Cardiac fibroblast (primary cell): ENCODE data around the gene RNF114.
"Not testable (repeated sequence)": the region's sequence is repeated elsewhere in the genome, so short reads cannot be mapped to it uniquely, and the experiment has no call there.

Experiments used
- DNase-seq, 2 donors: peaks; one replicate each; pipeline versions ENCODE4 v3.0.0 to v3.0.0-alpha.2; 2010; ENCODE audit warnings: low read depth in 2 of 2
- H3K4me3 ChIP-seq, 2 donors: replicated peaks in 1 of 2; 1 replicate in 1 of 2; 2 replicates in 1 of 2; pipeline ENCODE4 v1.5.1; 2011; ENCODE audit warnings: low read depth in 2 of 2, low read length in 2 of 2, mild to moderate bottlenecking in 2 of 2, moderate library complexity in 1 of 2
- TF ChIP-seq, protein P1 (sequence below): IDR thresholded peaks from one replicate; pipeline ENCODE4 v1.5.1; 2011; ENCODE audit warnings: low read depth, mild to moderate bottlenecking, low read length, inconsistent platforms

Gene RNF114

DNA sequence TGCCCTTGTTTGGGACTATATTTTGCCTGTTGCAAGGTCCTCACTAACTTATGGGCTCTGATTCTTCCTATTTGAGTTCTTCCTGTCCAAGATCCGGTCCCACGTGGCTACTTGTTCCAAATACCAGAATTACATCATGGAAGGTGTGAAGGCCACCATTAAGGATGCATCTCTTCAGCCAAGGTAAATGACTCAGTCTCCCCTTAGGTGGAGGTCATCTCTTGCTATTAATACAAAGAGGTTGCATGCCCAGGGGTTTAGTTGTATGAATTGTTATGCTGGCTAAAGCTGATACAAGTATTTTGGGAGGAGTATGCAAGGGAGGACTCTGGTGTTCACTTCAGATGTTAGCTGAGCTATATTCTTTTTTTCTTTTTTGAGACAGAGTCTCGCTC is 9.1 kb downstream of the RNF114 start:
- TF ChIP-seq, protein P1, sequence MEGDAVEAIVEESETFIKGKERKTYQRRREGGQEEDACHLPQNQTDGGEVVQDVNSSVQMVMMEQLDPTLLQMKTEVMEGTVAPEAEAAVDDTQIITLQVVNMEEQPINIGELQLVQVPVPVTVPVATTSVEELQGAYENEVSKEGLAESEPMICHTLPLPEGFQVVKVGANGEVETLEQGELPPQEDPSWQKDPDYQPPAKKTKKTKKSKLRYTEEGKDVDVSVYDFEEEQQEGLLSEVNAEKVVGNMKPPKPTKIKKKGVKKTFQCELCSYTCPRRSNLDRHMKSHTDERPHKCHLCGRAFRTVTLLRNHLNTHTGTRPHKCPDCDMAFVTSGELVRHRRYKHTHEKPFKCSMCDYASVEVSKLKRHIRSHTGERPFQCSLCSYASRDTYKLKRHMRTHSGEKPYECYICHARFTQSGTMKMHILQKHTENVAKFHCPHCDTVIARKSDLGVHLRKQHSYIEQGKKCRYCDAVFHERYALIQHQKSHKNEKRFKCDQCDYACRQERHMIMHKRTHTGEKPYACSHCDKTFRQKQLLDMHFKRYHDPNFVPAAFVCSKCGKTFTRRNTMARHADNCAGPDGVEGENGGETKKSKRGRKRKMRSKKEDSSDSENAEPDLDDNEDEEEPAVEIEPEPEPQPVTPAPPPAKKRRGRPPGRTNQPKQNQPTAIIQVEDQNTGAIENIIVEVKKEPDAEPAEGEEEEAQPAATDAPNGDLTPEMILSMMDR: no peak
- DNase-seq: no peak
- no peak overlapping the region for H3K4me3 ChIP-seq

DNA sequence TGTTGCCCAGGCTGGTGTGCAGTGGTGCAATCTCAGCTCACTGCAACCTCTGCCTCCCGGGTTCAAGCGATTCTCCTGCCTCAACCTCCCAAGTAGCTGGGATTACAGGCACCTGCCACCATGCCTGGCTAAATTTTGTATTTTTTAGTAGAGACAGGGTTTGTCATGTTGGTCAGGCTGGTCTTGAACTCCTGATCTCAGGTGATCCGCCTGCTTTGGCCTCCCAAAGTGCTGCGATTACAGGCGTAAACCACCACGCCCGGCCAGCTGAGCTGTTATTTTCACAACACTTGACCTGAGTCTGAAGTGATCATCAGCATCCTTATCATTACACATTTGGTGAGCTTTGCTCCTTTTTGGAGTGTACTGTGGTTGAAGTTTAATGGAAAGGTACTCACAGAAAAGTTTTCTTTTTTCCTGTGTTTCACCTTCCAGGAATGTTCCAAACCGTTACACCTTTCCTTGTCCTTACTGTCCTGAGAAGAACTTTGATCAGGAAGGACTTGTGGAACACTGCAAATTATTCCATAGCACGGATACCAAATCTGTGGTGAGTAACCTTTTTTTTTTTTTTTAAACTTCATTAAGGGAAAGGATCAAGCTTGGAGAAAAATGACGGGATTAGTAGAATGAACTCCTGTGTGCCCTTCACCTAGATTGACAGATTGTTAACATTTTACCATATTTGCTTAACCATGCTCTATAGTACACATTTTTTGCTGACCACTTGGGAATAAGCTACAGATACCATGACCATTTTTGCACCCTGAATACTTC is 9.7 kb downstream of the RNF114 start:
- DNase-seq: no peak
- TF ChIP-seq, protein P1: no peak
- no peak overlapping the region for H3K4me3 ChIP-seq

DNA sequence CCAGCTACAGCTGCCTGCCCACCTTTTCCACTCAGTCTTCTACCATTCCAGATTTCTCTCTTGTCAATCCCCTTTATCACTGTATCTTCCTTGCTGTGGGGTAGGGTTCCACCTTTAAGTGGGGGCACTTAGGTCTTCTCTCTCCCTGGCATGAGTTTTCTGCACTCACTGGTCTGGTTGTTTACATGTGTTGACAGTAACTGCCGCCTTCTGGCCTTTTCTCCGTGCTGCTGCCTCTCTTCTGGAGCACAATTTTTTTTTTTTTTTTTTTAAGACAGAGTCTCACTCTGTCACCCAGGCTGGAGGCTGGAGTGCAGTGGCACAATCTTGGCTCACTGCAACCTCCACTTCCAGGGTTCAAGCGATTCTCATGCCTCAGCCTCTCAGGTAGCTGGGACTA is 12.0 kb downstream of the RNF114 start:
- H3K4me3 ChIP-seq: no peak overlapping the region
- DNase-seq: no peak
- TF ChIP-seq, protein P1: no peak

DNA sequence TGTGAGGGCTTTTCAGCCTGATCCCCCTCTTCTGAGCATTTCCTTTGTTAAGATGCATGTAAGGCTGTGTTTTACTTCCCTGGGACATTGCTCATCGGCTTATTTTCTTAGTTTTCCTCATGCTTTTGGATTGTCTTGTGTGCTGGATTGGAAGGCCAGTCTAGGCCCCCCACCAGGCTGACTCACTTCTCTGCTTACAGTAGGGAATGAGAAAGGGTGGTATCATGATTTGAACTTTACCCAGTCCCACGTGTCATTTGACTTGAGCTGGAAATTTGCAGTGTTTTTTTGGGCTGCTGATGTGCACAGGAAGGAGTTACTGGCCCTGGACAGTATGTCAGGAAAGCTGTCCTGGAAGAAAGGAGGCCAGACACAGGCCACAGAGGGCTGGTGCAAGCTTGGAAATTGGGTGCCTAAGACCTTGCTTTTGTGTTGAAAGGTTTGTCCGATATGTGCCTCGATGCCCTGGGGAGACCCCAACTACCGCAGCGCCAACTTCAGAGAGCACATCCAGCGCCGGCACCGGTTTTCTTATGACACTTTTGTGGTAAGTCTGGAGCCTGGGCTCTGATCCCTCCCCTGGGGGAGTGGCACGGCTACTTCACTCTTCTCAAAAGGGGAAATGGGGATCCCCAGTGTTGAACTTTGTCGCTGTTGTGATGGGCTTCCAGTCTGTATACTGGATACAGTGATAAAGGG is 12.8 kb downstream of the RNF114 start:
- no peak overlapping the region for H3K4me3 ChIP-seq
- TF ChIP-seq, protein P1: no peak
- peak; percentile 71 to 93 for DNase-seq

DNA sequence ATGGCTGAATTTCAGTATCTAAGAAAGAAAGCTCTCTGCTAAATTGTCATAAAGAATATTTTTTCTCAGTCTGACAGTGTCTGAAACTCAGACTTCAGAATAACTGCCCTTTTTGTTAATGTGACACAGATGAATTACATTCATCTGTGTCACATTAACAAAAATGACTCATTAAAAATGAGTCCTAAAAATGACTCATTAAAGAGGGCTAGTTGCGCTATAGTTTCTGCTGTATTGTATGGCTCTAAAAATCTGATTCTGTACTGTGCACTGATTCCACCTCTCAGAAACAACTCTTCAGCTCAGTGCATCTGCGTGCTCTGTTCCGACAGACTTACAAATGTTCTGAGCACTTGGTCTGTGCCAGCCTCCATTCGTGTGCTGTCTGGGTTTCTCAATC is 15.0 kb downstream of the RNF114 start:
- no peak overlapping the region for H3K4me3 ChIP-seq
- TF ChIP-seq, protein P1: no peak
- peak; percentile 33 to 75 for DNase-seq

DNA sequence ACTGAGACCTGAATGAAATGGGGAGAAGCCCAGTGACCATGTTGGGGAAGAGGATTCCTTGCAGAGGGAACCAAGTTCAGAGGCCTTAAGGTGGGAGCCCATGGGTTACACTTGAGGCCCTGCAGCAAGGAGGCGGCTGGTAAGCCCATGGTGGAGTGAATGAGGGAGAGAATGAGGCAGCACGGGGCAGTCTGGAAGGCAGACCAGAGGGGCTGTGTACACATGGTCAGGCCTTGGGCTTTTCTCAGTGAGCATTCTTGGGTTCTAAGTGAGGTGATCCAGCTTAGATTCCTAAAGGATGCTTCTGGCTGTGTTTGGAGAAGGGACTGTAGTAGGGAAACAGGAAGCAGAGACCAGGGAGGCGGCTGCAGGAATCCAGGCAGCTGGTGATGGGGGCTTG is 19.0 kb downstream of the RNF114 start:
- no peak for DNase-seq
- TF ChIP-seq, protein P1: no peak
- H3K4me3 ChIP-seq: no peak overlapping the region

DNA sequence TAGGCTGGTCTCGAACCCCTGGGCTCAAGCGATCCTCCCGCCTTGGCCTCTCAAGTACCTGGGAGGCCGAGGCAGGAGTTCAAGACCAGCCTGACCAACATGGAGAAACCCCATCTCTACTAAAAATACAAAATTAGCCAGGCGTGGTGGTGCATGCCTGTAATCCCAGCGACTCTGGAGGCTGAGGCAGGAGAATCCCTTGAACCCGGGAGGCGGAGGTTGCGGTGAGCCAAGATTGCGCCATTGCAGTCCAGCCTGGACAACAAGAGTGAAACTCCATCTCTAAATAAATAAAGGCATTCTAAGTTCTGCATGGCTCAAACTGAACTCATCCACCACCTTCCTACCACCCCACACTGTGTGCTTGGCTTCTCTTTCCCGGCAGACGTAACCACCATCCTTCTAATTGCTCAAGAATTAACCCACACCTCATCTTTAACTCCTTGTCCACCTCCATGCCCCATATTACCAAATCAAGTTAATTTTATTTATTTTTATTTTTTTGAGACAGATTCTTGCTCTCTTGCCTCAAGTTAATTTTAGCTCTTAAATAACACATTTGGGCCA is 19.7 kb downstream of the RNF114 start:
- DNase-seq, H3K4me3 ChIP-seq: not testable (repeated sequence)
